ENCODE data around the gene SRGAP2.
"Not testable (repeated sequence)": the region's sequence is repeated elsewhere in the genome, so short reads cannot be mapped to it uniquely, and the experiment has no call there.

DNA sequence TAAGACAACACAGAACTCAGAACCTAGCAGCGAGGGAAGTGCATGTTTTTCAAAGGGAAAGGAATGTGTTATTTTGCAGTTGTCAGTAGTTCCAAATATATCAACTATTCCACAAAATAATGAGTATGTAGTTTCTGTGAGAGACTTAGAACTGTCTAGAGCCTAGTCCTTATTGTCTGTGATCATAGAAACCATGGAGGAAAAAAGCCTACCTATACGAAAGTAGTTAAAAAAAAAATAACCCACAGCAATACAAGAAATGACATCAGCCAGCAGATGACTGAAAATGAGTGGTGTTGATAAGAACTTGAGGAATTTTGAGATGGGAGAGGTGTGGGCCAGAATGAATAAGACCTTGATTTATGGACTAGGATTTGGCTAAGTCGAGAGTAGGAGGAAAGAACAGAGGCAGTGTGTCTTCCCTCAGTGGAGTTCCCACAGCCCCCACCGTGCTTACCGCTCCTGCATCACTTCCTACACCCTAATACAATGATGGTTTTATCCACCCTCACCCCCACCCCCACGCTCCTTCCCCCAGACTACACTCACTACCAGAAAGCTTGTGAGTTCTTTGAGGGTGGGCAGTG, 20.9 kb downstream of the SRGAP2 start:
- TF ChIP-seq, protein P1, sequence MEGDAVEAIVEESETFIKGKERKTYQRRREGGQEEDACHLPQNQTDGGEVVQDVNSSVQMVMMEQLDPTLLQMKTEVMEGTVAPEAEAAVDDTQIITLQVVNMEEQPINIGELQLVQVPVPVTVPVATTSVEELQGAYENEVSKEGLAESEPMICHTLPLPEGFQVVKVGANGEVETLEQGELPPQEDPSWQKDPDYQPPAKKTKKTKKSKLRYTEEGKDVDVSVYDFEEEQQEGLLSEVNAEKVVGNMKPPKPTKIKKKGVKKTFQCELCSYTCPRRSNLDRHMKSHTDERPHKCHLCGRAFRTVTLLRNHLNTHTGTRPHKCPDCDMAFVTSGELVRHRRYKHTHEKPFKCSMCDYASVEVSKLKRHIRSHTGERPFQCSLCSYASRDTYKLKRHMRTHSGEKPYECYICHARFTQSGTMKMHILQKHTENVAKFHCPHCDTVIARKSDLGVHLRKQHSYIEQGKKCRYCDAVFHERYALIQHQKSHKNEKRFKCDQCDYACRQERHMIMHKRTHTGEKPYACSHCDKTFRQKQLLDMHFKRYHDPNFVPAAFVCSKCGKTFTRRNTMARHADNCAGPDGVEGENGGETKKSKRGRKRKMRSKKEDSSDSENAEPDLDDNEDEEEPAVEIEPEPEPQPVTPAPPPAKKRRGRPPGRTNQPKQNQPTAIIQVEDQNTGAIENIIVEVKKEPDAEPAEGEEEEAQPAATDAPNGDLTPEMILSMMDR (IDR thresholded peaks at IDR 0.05), result not testable (repeated sequence)
- TF ChIP-seq POLR2AphosphoS5, POLR2A (IDR thresholded peaks at IDR 0.05): not testable (repeated sequence)

Data from prostate gland (tissue), 2 donors.